Upper lobe of left lung (tissue), 6 donors: Measurements from ENCODE around the gene HS3ST5. TPM values are rescaled to one million over a fixed set of nuclear protein-coding genes. Genes with fewer than 3 reads are reported as not detected.
"Not testable (repeated sequence)": the region's sequence is repeated elsewhere in the genome, so short reads cannot be mapped to it uniquely, and the experiment has no call there.

Experiments used
- ATAC-seq, 2 donors: fragments of 200-7000 bp; cut with Tn5 transposase; one replicate each; pipeline ENCODE4 v1.9.1; 2022; ENCODE audit warnings: mild to moderate bottlenecking in 2 of 2, moderate library complexity in 2 of 2; ENCODE audit not compliant: low FRiP score in 2 of 2
- DNase-seq, 2 donors: peaks; one replicate each; pipeline ENCODE4 v3.0.0-alpha.2; 2019 to 2020
- H3K27ac ChIP-seq, 4 donors: fragments of 200-600 bp; sonication (generic); one replicate each; pipeline ENCODE4 v1.5.1; 2016 to 2019
- H3K27me3 ChIP-seq, 4 donors: fragments of 200-600 bp; sonication (generic); one replicate each; pipeline ENCODE4 v1.5.1; 2017 to 2019
- H3K36me3 ChIP-seq, 4 donors: fragments of 200-600 bp; sonication (generic); one replicate each; pipeline ENCODE4 v1.5.1; 2016 to 2019
- H3K4me1 ChIP-seq, 4 donors: fragments of 200-600 bp; sonication (generic); one replicate each; pipeline ENCODE4 v1.5.1; 2018 to 2019
- H3K4me3 ChIP-seq, 4 donors: fragments of 200-600 bp; sonication (generic); one replicate each; pipeline ENCODE4 v1.5.1; 2017 to 2019; ENCODE audit warnings: mild to moderate bottlenecking in 2 of 4, moderate library complexity in 1 of 4
- H3K9me3 ChIP-seq, 4 donors: fragments of 200-600 bp; sonication (generic); one replicate each; pipeline ENCODE4 v1.5.1; 2018 to 2019
- CTCF ChIP-seq, 6 experiments: fragments of 450-650 bp in 4 of 6; fragments of 200-600 bp in 2 of 6; sonication (generic) in 2 of 6; IDR thresholded peaks; one replicate each; pipeline ENCODE4 v1.5.1; 2016 to 2019; ENCODE audit warnings: antibody characterized with exemption in 6 of 6
- EP300 ChIP-seq, 4 donors: sonication (generic); formaldehyde crosslinking; IDR thresholded peaks; one replicate each; pipeline ENCODE4 v1.5.1; 2017; ENCODE audit warnings: antibody characterized with exemption in 4 of 4, control low read depth in 2 of 4
- POLR2A ChIP-seq, 4 donors: fragments of 450-650 bp; IDR thresholded peaks; one replicate each; pipeline ENCODE4 v1.5.1; 2016 to 2017; ENCODE audit warnings: antibody characterized with exemption in 4 of 4, mild to moderate bottlenecking in 2 of 4
- POLR2AphosphoS5 ChIP-seq, 2 donors: sonication (generic); formaldehyde crosslinking; IDR thresholded peaks; one replicate each; pipeline ENCODE4 v1.5.1; 2017; ENCODE audit warnings: antibody characterized with exemption in 2 of 2
- WGBS, 2 donors: methylation state at CpG; one replicate each; pipeline ENCODE4 v1.1.5; 2017 to 2018; 5-methylcytosine and 5-hydroxymethylcytosine counted together
- total RNA-seq, 6 donors: library from RNA; depleted of rRNA in 4 of 6; stranded (reverse); fragments of >200 nt in 4 of 6; gene quantifications; one replicate each; pipeline versions ENCODE4 v1.1.0 to v1.2.1, GENCODE V29; 2016 to 2021
- donor health status: DM: no; HTN: no; CAD: no; lungs with moderate emphysema.
- donor health status: DM: no; HTN: yes; CAD: no; lungs with severe emphysema.

HS3ST5 gene
- total RNA-seq, 6 donors from 2014 or later: 0.17 to 0.52 (median 0.30) TPM; not detected in 1

- ATAC-seq: no peak
Observed at GRCh38 chr6:114083251-114083650, 259.6 kb downstream of the HS3ST5 start.

GRCh38 chr6:114081730-114082129 is 261.1 kb downstream of the HS3ST5 start:
- no peak overlapping the region for H3K4me3 ChIP-seq
- ATAC-seq (no peak), DNase-seq (no peak)
- no peaks in the 10 kb centered on the region for H3K36me3 ChIP-seq
- no peaks in the 10 kb centered on the region for H3K4me1 ChIP-seq
- TF ChIP-seq EP300 (IDR thresholded peaks at IDR 0.05) (no peak), POLR2A (IDR thresholded peaks at IDR 0.05) (no peak), CTCF (IDR thresholded peaks at IDR 0.05) (no peak), POLR2AphosphoS5 (IDR thresholded peaks at IDR 0.05) (no peak)
- WGBS, 2 donors: 71 to 81% methylated on average over 3 of the region's 3 CpGs
- H3K9me3 ChIP-seq: no peaks in the 10 kb centered on the region
- H3K27me3 ChIP-seq: no peaks in the 10 kb centered on the region
- H3K27ac ChIP-seq: no peak overlapping the region

More at GRCh38 chr6:114083251-114083650, 259.6 kb downstream of the HS3ST5 start:
- Histone ChIP-seq H3K4me3 (no peak overlapping the region), H3K9me3 (no peaks in the 10 kb centered on the region), H3K27me3 (no peaks in the 10 kb centered on the region), H3K27ac (no peak overlapping the region), H3K4me1 (no peaks in the 10 kb centered on the region), H3K36me3 (no peaks in the 10 kb centered on the region)
- 67 to 69% methylated on average over 3 of the region's 3 CpGs for WGBS, 2 donors
- TF ChIP-seq EP300 (IDR thresholded peaks at IDR 0.05) (no peak), POLR2AphosphoS5 (IDR thresholded peaks at IDR 0.05) (no peak), CTCF (IDR thresholded peaks at IDR 0.05) (no peak)
- DNase-seq: no peak

- Histone ChIP-seq H3K36me3 (no peaks in the 10 kb centered on the region), H3K4me3 (no peak overlapping the region), H3K4me1 (no peaks in the 10 kb centered on the region), H3K27ac (no peak overlapping the region), H3K9me3 (no peaks in the 10 kb centered on the region), H3K27me3 (no peaks in the 10 kb centered on the region)
- DNase-seq (no peak), ATAC-seq (no peak)
- TF ChIP-seq POLR2AphosphoS5 (IDR thresholded peaks at IDR 0.05): no peak
- WGBS, 2 donors: 71 to 74% methylated on average over 3 of the region's 3 CpGs
Observed at GRCh38 chr6:114080891-114081510, 261.8 kb downstream of the HS3ST5 start.

GRCh38 chr6:114080410-114080809 is 262.4 kb downstream of the HS3ST5 start:
- not testable (repeated sequence) for H3K9me3 ChIP-seq, H3K4me3 ChIP-seq, H3K36me3 ChIP-seq, H3K27ac ChIP-seq, DNase-seq, ATAC-seq, H3K4me1 ChIP-seq, H3K27me3 ChIP-seq
- 95 to 100% methylated on average over 1 of the region's 1 CpG for WGBS, 2 donors

- Histone ChIP-seq H3K27ac (no peak overlapping the region), H3K27me3 (no peaks in the 10 kb centered on the region), H3K9me3 (no peaks in the 10 kb centered on the region), H3K36me3 (no peaks in the 10 kb centered on the region), H3K4me1 (no peaks in the 10 kb centered on the region), H3K4me3 (no peak overlapping the region)
- WGBS, 2 donors: 84 to 90% methylated on average over 3 of the region's 3 CpGs
- ATAC-seq (no peak), DNase-seq (no peak)
- TF ChIP-seq EP300 (IDR thresholded peaks at IDR 0.05): no peak
- no peak for TF ChIP-seq CTCF (IDR thresholded peaks at IDR 0.05)
- TF ChIP-seq POLR2A (IDR thresholded peaks at IDR 0.05): no peak
- TF ChIP-seq POLR2AphosphoS5 (IDR thresholded peaks at IDR 0.05): no peak
Observed at GRCh38 chr6:114075777-114076176, 267.0 kb downstream of the HS3ST5 start.

GRCh38 chr6:114075300-114075699 is 267.5 kb downstream of the HS3ST5 start:
- no peaks in the 10 kb centered on the region for H3K27me3 ChIP-seq
- DNase-seq (no peak), ATAC-seq (no peak)
- no peaks in the 10 kb centered on the region for H3K9me3 ChIP-seq
- 94 to 100% methylated on average over 4 of the region's 4 CpGs for WGBS, 2 donors
- H3K4me3 ChIP-seq: no peak overlapping the region
- H3K27ac ChIP-seq: no peak overlapping the region
- TF ChIP-seq POLR2A (IDR thresholded peaks at IDR 0.05): no peak
- TF ChIP-seq CTCF (IDR thresholded peaks at IDR 0.05): no peak
- TF ChIP-seq POLR2AphosphoS5 (IDR thresholded peaks at IDR 0.05): no peak
- no peak for TF ChIP-seq EP300 (IDR thresholded peaks at IDR 0.05)
- no peaks in the 10 kb centered on the region for H3K4me1 ChIP-seq
- H3K36me3 ChIP-seq: no peaks in the 10 kb centered on the region
